ENCODE data around the gene ARNT2.

DNA sequence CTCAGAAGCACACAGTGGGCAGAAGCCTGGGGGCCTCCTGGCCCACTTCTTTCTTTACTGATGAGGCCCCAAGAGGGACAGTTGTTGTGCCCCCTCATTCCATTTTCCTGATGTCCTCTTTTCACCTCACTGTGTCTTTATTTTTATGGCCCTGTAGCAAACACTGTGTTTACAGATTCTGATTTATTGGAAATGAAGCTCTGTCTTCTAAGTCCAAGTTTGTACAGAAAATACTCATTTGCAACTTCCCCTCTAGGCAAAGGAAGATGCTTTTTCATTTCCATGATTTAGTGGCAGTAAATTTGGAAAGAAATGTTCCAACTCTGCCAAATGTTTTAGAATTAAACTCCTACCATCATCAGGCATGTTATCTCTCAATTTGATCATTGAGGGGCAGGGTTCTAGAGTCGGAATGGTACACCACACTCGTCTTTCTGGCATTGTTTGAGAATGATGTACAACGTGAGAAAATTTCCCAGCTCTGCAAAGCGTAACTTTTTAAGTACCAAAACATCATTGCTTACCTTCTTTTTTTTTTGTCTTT lies 129.7 kb downstream of the ARNT2 start:
- TF ChIP-seq, protein P1, sequence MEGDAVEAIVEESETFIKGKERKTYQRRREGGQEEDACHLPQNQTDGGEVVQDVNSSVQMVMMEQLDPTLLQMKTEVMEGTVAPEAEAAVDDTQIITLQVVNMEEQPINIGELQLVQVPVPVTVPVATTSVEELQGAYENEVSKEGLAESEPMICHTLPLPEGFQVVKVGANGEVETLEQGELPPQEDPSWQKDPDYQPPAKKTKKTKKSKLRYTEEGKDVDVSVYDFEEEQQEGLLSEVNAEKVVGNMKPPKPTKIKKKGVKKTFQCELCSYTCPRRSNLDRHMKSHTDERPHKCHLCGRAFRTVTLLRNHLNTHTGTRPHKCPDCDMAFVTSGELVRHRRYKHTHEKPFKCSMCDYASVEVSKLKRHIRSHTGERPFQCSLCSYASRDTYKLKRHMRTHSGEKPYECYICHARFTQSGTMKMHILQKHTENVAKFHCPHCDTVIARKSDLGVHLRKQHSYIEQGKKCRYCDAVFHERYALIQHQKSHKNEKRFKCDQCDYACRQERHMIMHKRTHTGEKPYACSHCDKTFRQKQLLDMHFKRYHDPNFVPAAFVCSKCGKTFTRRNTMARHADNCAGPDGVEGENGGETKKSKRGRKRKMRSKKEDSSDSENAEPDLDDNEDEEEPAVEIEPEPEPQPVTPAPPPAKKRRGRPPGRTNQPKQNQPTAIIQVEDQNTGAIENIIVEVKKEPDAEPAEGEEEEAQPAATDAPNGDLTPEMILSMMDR (IDR thresholded peaks at IDR 0.05 in 2 of 3, conservative IDR thresholded peaks at IDR 0.05 in 1 of 3; ENCODE audit: control insufficient read depth in 2 of 3, extremely low read depth in 1 of 3, insufficient read depth in 1 of 3, low read depth in 3 of 3, low read length in 3 of 3): no peak
- TF ChIP-seq, protein P2, sequence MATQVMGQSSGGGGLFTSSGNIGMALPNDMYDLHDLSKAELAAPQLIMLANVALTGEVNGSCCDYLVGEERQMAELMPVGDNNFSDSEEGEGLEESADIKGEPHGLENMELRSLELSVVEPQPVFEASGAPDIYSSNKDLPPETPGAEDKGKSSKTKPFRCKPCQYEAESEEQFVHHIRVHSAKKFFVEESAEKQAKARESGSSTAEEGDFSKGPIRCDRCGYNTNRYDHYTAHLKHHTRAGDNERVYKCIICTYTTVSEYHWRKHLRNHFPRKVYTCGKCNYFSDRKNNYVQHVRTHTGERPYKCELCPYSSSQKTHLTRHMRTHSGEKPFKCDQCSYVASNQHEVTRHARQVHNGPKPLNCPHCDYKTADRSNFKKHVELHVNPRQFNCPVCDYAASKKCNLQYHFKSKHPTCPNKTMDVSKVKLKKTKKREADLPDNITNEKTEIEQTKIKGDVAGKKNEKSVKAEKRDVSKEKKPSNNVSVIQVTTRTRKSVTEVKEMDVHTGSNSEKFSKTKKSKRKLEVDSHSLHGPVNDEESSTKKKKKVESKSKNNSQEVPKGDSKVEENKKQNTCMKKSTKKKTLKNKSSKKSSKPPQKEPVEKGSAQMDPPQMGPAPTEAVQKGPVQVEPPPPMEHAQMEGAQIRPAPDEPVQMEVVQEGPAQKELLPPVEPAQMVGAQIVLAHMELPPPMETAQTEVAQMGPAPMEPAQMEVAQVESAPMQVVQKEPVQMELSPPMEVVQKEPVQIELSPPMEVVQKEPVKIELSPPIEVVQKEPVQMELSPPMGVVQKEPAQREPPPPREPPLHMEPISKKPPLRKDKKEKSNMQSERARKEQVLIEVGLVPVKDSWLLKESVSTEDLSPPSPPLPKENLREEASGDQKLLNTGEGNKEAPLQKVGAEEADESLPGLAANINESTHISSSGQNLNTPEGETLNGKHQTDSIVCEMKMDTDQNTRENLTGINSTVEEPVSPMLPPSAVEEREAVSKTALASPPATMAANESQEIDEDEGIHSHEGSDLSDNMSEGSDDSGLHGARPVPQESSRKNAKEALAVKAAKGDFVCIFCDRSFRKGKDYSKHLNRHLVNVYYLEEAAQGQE (IDR thresholded peaks at IDR 0.05; ENCODE audit: low read depth, low read length): no peak
- TF ChIP-seq, protein P3, sequence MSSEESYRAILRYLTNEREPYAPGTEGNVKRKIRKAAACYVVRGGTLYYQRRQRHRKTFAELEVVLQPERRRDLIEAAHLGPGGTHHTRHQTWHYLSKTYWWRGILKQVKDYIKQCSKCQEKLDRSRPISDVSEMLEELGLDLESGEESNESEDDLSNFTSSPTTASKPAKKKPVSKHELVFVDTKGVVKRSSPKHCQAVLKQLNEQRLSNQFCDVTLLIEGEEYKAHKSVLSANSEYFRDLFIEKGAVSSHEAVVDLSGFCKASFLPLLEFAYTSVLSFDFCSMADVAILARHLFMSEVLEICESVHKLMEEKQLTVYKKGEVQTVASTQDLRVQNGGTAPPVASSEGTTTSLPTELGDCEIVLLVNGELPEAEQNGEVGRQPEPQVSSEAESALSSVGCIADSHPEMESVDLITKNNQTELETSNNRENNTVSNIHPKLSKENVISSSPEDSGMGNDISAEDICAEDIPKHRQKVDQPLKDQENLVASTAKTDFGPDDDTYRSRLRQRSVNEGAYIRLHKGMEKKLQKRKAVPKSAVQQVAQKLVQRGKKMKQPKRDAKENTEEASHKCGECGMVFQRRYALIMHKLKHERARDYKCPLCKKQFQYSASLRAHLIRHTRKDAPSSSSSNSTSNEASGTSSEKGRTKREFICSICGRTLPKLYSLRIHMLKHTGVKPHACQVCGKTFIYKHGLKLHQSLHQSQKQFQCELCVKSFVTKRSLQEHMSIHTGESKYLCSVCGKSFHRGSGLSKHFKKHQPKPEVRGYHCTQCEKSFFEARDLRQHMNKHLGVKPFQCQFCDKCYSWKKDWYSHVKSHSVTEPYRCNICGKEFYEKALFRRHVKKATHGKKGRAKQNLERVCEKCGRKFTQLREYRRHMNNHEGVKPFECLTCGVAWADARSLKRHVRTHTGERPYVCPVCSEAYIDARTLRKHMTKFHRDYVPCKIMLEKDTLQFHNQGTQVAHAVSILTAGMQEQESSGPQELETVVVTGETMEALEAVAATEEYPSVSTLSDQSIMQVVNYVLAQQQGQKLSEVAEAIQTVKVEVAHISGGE (CRISPR knock-in tag; IDR thresholded peaks at IDR 0.05): no peak
- no peak for TF ChIP-seq FOXM1 (IDR thresholded peaks at IDR 0.05; ENCODE audit: low read depth, low read length)
- TF ChIP-seq BMI1 (IDR thresholded peaks at IDR 0.05; ENCODE audit: borderline replicate concordance): no peak
- TF ChIP-seq, protein P4, sequence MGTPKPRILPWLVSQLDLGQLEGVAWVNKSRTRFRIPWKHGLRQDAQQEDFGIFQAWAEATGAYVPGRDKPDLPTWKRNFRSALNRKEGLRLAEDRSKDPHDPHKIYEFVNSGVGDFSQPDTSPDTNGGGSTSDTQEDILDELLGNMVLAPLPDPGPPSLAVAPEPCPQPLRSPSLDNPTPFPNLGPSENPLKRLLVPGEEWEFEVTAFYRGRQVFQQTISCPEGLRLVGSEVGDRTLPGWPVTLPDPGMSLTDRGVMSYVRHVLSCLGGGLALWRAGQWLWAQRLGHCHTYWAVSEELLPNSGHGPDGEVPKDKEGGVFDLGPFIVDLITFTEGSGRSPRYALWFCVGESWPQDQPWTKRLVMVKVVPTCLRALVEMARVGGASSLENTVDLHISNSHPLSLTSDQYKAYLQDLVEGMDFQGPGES (IDR thresholded peaks at IDR 0.05): no peak
- no peak for TF ChIP-seq ETV6 (conservative IDR thresholded peaks at IDR 0.05 in 1 of 2, IDR thresholded peaks at IDR 0.05 in 1 of 2; ENCODE audit: borderline replicate concordance in 1 of 2, low read depth in 1 of 2)
- TF ChIP-seq ESRRA (IDR thresholded peaks at IDR 0.05; ENCODE audit: low read length): no peak

All from GM12878 (cell line).